COR-L47 (cell line): Measurements from ENCODE around the gene ELFN1.
"Not testable (repeated sequence)": the region's sequence is repeated elsewhere in the genome, so short reads cannot be mapped to it uniquely, and the experiment has no call there.

Source experiments
- DNase-seq: peaks from one replicate; lab custom pipeline; 2025; lab: John Stamatoyannopoulos, UW

ELFN1 gene

DNA sequence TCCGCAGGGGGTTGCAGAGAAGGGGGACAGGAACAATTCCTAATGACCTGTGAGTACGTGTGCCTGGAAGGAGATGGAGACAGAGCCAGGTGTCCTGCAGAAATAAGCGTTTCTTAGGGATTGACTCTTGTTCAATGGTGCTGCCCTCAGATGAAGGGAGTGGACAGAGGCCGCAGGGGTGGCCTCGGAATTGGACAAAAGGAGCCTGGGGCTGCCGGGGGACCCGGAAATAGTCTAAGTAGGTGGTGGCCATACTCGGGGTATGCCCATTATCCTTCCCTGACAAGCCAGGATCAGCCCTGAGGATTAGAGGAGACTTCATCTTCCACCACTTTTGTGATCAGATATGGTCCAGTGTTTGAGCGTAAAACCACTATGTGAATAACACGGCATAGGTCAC is 39.2 kb downstream of the ELFN1 start:
- no peak for DNase-seq

DNA sequence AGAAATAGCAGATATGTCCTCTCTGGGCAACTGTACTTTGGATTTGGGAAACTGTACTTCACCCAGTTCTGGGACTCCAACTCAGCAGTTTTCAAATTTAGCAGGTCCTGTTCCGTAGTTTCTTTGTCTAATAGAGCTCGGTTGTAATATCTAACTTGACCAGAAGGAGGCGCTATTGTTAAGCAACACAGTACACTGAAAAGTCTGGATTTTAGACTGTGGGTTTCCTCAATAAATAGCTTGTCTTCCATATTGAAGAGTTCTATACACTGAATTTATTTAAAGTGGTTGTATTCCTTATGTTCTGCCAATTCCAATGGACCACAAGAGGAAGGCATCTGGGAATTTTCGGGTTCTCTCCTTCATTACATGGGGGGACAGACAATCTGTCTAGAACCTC is 39.8 kb downstream of the ELFN1 start:
- DNase-seq, result no peak

DNA sequence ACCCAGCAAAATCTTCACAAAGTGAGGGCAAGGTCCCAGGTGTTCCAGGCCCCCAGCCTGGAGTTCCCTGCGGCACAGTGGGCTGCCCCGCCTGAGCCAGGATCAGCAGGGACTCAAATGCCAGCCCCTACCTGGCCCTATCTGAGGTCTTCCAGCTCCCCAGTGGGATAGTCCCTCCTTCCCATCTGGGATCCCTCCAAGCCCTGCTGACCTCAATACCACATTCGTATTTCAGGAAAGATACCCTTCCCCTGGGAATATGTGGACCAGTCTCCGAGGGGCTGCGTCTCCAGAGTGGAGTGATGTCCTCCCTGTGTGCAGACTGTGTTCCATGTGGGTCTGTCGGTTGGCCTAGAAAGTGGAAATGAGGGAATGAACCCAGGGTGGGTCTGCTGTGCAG is 40.9 kb downstream of the ELFN1 start:
- no peak for DNase-seq

DNA sequence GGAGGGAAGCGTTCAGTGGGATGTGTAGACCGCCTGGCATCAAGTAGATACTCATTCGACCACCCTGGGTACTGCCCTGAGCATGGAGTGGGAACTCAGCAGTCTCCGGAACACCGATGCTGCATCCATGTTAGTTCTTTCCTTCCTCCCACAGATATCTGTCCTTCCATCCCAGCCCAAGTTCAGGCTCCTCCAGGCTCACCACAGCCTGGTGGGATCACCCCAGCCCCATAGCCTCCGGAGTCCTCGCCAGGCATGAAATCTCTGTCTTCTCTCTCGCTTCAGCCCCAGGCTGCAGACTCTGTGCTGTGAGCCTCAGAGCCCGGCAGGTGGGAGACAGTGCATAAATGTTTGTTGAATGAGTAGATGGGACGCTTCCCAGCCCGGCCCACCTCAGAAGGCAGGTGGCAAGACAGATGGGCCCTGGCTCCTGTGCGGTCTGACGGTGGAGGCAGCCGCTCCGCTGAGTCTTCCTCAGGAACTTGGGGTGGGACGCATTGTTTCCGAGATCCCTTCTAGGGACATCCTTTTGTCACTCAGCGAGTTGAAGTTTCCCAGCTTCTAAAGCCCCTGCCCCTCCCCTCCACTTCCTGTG is 42.9 kb downstream of the ELFN1 start:
- no peak for DNase-seq

DNA sequence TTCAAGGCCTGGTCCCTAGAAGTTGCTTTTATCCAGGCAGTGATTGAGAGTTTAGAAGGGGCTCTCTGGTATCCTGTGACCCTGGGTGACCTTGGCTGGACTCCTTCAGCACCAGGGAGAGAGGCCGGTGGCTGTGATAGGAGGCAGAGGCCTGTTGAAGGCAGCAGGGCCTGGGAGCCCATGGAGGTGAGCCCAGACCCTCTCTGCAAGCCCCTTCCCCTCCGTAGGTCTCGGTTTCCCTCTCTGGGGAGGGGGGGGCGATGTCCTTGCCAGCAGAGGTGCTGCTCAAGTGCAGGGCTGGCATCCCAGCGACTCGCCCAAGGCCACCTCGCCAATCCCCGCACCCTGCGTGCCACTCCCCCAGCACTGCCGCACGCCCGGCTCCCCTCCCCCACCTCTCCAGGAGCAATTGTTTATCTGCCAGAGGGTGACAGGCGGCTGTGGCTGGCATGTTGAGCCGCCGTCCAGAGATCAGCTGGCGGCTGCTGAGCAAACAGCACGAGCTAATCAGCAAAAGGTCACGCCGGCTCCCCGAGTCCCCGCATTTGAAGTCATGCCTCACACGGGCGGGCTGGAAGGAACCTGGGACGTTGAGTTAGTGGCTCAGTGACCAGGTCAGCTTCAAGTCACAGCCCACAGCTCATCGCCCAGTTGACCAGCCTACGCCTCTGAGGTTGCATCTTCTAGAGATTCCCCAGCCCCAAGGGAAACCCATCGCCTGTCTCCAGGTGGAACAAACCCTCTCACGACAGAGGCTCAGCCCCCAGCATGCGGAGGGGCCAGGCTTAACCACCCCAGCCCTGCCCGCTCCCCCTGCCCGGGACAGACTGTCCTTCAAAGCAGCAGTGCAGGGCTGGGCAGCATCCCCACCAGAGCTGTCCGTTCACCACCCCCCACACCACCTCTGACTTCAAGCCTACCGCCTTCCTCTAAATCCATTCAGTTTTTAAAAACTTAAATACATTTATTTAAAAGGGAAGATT is 43.7 kb downstream of the ELFN1 start:
- DNase-seq, result peak; percentile 53

DNA sequence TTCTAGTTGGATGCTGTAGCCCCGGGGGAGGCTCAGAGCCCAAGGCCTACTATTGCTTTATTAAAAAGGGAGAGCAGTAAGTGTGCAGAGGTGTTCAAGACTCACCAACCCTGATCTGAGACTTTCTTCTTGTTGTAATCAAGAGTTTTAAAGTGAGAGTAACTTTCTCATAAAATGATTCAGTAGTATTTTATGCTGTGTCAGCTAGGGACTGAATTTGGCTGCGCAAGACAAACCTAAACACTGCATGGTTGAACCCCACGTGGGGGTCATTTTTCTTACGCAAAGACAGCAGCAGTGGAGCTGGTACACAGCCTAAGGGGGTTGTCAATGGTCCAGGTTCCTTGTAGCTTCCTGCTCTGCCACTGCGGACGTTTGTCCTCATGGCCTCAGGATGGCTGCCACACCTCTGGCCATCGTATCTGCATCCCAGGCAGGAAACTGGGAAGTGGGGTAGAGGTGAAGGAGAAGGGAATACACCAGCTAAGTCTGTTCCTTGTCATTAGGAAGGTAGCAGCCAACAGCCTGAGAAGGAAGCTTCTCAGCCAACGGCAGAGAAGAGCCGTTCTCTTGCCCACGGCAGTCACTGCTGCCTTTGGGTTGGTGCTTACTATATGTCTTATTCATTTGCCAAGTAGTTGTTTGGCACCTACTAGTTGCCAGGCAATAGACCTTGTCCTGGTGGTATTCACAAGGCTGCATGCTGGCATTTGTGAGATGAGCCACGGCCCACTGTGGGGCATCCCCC is 44.7 kb downstream of the ELFN1 start:
- DNase-seq, result no peak

DNA sequence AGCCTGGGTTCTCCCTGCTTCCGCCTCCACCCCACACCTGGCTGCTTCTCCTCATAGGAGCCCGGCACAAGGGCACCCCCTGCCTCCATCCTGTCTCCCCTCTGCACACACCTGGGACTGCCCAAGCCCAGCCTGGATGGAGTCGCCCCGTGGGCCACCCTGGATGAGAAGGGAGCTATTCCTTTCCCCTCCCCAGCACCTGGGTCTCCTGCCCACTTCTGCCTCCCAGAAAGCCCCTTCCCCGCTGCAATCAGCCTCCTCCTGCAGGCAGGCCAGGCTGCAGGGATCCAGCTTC is 45.2 kb downstream of the ELFN1 start:
- DNase-seq, result no peak

DNA sequence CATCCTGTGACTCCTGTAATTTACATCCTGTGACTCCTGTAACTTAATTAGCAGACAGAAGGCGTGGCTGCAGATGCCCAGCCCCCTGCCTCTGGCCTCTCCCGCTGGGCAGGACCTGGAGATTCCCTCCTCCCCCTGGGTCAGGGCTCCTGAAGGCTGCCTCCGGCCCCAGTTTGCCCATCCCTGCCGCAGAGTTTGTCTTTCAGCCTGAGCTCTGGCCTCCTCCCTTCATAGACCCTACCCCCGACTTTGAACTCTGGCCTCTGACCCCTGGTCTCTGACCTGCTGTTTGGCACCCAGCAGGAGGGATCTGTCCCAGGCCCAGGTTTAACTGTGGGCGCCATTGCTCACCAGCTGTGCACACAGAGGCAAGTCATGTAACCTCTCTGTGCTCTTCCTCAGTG is 45.6 kb downstream of the ELFN1 start:
- peak; percentile 25 for DNase-seq

DNA sequence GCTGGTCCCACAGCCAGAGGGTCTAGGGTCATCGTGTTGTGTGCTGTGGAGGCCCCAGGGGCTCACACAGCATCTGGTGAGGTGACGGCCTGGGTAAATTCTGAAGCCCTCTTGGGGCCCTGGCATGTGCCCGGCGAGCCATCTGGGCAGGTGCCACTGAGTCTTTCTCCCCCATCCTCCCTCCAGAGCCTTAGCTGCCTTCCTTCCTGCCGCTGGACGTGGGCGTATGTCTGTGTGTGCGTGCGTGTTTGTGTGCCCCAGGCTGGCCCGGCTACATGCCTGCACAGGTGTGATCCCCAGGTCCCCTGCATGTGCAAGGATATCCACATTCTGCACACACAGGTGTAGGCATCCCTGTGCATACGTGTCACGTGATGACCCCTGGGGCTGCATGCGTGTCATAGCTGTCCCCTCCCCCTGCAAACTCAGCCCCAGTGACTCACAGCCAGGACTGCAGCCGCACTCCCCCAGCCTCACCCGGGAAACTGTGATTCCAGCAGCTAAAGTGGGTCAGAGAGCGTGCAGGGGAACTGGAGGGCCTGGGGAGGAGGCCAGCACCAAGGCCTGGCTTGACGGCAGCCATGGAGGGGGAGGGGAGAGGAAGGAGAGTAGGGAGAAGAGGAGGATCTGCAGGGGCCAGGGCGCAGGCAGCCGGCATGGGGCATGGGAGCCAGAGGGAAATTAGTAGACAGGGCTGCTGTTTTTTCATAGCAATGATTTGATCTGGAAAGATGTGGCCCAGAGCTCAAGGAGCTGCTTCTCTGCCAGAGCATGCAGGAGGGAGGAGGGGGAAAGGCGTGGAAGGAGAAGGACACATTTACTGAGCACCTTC is 46.4 kb downstream of the ELFN1 start:
- DNase-seq, result no peak

DNA sequence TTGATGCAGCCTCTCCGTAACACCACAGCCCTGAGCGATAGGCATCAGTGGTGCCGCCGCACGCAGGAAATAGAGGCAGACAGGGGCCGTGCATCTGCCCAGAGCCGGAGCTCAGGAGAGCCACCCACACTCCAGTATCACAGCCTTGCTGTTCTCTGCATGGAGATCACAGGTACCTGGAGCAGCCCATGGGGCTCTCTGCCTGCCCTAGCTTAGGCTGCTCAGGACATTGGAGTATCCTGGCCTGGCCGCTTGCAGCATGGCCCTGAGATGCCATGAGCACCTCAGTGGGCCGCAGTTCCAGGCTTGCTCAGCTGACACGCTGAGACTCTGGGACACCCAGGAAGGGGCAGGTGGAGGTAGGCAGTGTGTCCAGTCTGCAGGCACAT is 47.0 kb downstream of the ELFN1 start:
- DNase-seq, result no peak

DNA sequence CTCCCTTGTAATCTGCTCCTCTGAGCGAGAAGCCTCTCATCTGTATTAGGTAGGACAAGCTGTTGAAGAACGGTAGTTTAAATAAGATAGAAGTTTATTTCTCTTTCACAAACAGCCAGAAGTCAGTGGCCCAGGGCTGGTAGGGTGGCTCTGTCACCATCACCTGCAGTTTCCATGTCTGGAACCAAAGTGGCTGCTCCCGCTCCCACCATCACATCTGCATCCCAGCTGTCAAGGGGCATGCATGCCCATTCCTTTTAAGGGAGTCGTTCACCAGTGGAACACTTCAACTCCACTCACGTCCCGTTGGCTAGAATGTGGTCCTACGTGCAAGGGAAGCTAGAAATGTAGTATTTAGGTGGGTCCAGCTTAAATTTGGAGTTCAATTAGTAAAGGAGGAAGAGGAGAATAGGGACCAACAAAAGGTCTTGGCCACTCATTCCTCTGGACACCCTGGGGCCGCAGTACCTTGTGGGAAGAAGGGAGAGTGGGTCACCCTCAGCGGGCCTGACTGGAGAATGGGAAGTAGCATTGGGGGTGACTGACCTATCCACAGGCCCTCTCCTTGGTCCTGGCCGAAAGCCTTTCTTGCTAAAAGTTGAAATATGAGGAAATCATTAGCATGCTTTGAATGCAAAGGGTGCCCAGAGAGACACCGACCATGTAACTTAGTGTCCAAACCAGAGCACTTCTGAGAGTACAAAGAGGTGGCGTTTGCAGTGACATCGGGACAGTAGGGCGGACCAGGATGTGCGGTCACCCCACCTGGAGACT is 48.0 kb downstream of the ELFN1 start:
- no peak for DNase-seq

DNA sequence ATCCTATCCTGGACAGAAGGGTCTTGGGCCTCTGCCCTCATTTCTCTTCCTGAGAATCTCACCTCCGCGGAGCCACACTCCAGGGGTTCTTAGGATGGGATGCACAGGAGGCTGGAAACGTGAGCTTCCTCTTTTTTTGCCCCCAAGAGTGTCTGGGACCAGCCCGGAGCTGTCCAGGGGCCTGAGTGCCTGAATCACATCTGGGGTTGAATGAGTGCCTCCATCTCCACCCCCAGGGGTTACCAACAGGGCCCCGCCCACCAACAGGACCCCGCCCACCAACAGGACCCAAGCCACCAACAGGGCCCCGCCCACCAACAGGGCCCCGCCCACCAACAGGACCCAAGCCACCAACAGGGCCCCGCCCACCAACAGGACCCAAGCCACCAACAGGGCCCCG is 48.8 kb downstream of the ELFN1 start:
- DNase-seq, result not testable (repeated sequence)

DNA sequence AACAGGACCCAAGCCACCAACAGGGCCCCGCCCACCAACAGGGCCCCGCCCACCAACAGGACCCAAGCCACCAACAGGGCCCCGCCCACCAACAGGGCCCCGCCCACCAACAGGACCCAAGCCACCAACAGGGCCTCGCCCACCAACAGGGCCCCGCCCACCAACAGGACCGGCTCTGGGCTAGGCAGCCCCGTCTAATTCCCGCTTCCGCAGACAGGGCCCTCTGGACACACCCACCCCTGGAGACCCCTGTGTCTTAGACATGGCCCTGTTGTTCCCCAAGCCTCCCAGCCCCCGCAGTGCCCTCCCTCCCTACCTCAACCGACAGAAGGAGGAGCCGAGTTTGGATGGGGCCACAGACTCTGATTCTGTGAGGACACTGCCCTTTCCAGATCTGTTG is 49.2 kb downstream of the ELFN1 start:
- not testable (repeated sequence) for DNase-seq

DNA sequence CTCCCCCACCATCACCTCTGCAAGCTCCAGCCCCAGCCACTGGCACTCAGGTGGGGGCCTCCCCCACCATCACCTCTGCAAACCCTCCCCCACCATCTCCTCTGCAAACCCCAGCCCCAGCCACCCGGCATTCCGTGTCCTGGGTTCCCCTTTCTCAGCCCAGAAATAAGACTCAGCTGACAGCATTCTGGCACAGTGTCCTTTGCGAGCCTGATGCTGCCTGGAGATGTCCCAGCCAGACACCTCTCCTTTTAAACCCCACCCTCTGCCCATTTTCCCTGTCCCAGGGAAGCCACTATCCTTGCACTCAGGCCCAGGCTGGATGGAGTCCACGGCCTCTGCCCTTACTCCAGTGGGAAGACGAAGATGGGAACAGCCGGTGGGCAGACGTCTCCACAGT is 49.8 kb downstream of the ELFN1 start:
- DNase-seq, result no peak

DNA sequence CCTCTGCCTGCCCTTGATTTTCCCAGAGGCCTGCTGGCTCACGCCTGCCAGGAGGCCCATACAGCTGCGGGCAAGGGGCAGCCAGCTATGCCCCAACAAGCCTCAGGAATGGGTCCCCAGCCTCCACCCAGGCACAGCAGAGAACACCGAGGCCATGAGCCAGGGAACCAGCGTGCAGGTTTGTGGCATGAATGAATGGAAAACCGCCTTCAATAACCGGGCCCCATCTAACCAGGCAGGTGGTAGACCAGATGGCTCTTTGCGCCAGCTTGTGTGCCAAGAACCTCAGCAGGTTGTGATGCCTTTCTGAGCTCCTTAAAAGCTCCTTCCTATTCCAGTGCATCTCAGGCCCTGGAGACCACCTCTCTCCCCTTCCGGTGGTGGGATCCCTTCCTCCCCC is 50.2 kb downstream of the ELFN1 start:
- DNase-seq, result peak; percentile 53

DNA sequence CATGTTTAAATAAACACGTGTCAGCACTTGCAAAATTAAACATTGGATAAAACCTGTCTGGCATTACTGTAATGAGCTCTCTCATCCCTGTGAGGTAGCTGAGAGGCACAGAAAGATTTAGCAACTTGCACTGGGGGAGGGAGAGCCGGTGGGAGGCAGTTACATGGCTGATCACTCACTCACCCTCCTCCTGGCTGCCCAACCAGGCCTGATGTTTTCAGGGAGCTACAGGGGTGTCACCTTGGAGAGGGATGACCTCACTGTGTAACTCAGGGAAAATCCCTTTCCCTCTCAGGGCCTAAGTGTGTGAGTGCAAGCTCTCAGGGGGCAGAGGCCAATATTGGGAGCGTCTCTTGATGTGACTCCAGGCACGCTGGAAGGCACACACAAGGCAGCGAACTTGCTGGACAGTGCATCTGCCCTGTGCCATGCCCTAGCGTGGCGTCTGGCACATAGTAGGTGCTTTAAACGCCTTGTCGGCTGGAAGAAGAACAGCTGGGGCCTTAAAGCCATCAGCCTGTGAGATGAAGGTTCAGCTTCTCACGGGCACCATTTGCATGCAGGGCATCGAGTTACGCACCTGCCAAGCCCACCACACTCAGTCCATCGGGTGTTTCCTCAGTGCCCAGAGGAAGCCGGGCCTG is 51.1 kb downstream of the ELFN1 start:
- no peak for DNase-seq

DNA sequence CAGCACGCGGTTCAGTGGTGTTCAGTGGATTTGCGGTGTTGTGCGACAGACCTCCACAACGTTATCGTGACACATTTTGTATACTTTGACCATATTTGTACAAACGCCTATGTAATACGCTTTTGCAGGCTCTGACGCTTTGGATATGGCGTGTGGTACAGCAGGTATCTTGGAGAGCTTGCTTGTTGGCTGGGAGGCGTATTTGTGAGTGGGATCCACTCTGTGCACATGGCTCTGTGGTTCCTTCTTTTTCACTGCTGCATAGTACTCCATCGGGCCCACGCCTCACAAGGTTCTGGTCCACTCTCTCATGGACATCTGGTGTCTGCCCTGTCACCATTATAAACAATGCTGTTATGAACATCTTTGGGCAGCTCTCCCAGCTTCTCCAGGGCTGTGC is 53.2 kb downstream of the ELFN1 start:
- DNase-seq, result no peak

DNA sequence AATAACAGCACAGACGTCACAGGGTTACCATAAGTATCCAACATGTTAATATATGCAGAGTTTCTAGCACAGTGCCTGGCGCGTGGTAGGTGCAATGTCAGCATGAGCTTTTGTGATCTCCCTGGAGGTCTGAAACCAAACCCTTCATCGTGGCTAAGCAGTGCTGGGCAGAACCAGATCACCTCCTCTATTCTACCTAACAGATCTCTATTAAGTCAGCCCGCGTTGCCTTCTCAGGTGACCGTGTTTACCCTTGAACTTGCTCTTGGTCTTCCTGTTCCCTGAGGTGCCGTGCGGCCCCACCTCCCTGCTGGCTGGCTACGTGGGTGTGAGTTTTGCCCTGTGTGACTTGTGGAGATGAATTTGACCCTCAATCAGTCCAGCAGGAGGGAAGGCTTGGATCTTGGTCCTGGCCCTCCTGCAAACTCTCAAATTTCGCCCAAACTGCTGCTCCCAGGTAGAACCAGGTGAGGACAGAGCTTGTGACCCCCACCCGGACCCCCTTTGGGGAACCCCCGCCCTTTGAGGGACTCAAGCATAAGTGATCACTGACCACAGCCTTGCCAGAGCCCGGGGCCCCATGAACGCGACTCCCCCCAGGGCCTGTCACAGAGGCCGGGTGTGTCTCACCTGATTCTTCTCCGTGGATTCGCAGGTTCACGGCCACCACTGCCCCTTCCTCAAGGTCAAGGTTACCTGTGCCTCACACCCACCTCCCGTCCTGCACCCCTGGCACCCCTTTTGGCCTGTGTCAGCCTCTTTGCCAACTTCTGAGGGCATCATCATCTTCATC is 54.2 kb downstream of the ELFN1 start:
- DNase-seq, result no peak

DNA sequence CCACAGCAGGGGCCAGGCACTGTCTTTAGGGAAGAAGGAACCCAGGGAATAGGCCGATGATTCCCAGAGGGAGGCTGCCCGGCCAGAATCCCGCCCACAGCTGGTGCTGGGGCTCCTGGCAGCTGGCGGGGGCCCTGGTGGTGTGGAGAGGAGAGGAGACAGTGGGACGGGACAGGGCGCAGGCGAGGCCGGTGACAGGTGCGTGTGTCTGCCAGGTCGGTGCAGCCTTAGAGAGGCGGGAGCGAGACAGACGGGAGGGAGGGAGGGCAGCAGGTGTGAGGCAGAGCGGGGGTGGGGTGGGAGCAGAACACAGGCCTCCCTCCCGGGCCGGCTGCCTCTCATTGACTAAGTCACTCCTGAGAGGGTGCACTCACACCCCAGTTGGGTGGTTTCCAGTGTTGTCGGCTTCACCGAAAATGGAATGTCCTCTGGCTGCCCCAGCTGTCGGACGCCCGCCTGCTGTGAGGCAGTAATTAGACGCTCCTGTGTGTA is 55.2 kb downstream of the ELFN1 start:
- DNase-seq, result peak; percentile 93
